A673 (cell line): ENCODE data around the gene MARVELD3.

Experiments
- CTCF ChIP-seq: fragments of 300-800, 200-600 bp; sonication (generic); conservative IDR thresholded peaks from 2 replicates; pipeline ENCODE4 v1.5.1; 2017; ENCODE audit warnings: low read depth, mild to moderate bottlenecking, antibody characterized with exemption, low read length, moderate library complexity, mixed read lengths
- EZH2 ChIP-seq: fragments of 200-600 bp; sonication (generic); IDR thresholded peaks from 2 replicates; pipeline ENCODE4 v1.6.1; 2017; ENCODE audit warnings: borderline replicate concordance, low read depth, mild to moderate bottlenecking, mixed read lengths, antibody characterized with exemption, low read length; ENCODE audit not compliant: poor library complexity, severe bottlenecking

- no peak for TF ChIP-seq CTCF
- no peak for TF ChIP-seq EZH2
Measured at GRCh38 chr16:71630808-71631207, 4.8 kb downstream of the MARVELD3 start.
